PC-3 (cell line): Measurements from ENCODE around the gene PCDH19.

Experiments used
- EZH2 ChIP-seq: fragments of 300-600 bp; sonication (generic); IDR thresholded peaks from one replicate; pipeline ENCODE4 v1.6.1; 2017; ENCODE audit warnings: antibody characterized with exemption, mild to moderate bottlenecking, low read length; ENCODE audit not compliant: unreplicated experiment
- EZH2phosphoT487 ChIP-seq: fragments of 300-600 bp; sonication (generic); IDR thresholded peaks from 2 replicates; pipeline ENCODE4 v1.6.1; 2018; ENCODE audit warnings: mild to moderate bottlenecking, antibody characterized with exemption, low read length, borderline replicate concordance
- TF ChIP-seq, protein P1 (sequence below): fragments of 300-600 bp; sonication (generic); conservative IDR thresholded peaks from 2 replicates; pipeline ENCODE4 v1.5.1; 2017; ENCODE audit warnings: antibody characterized with exemption, low read depth, mild to moderate bottlenecking, low read length

DNA sequence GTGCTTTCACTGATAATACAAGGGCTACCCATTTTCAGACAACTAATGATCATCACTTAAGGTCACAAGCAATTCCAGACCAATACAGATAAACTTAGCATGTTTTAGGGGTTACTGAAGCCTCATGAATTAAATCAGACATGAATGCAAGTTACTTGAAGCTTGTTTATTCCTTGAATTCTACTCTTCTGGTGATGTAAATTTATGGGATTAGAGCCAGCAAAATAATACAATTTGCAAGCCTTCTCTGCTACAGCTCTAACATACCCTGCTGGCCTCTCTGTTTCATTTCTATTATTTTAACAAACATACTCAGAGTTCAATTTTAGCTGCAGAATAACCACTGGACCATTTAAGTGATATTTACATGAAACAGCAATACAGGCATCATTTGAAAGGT is 60.7 kb downstream of the PCDH19 start:
- TF ChIP-seq, protein P1, sequence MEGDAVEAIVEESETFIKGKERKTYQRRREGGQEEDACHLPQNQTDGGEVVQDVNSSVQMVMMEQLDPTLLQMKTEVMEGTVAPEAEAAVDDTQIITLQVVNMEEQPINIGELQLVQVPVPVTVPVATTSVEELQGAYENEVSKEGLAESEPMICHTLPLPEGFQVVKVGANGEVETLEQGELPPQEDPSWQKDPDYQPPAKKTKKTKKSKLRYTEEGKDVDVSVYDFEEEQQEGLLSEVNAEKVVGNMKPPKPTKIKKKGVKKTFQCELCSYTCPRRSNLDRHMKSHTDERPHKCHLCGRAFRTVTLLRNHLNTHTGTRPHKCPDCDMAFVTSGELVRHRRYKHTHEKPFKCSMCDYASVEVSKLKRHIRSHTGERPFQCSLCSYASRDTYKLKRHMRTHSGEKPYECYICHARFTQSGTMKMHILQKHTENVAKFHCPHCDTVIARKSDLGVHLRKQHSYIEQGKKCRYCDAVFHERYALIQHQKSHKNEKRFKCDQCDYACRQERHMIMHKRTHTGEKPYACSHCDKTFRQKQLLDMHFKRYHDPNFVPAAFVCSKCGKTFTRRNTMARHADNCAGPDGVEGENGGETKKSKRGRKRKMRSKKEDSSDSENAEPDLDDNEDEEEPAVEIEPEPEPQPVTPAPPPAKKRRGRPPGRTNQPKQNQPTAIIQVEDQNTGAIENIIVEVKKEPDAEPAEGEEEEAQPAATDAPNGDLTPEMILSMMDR: no peak
- TF ChIP-seq EZH2phosphoT487: no peak
- no peak for TF ChIP-seq EZH2
